Suprapubic skin (tissue), 4 donors: ENCODE results near the gene CLDN18. TPM values are rescaled to one million over a fixed set of nuclear protein-coding genes. Genes with fewer than 3 reads are reported as not detected.
A peak's percentile ranks its signal among the peaks of the same experiment; 100 is the strongest.

ENCODE experiments used
- DNase-seq, 2 donors: peaks; one replicate each; pipeline ENCODE4 v3.0.0-alpha.2; 2019; ENCODE audit warnings: low spot score in 2 of 2
- H3K27ac ChIP-seq: fragments of 200-600 bp; sonication (generic); one replicate; pipeline ENCODE4 v1.5.1; 2019
- H3K27me3 ChIP-seq: fragments of 200-600 bp; sonication (generic); one replicate; pipeline ENCODE4 v1.5.1; 2019
- H3K36me3 ChIP-seq: fragments of 200-600 bp; sonication (generic); one replicate; pipeline ENCODE4 v1.5.1; 2019
- H3K4me1 ChIP-seq: fragments of 200-600 bp; sonication (generic); one replicate; pipeline ENCODE4 v1.5.1; 2019
- H3K4me3 ChIP-seq: fragments of 200-600 bp; sonication (generic); one replicate; pipeline ENCODE4 v1.5.1; 2019; ENCODE audit warnings: mild to moderate bottlenecking
- H3K9me3 ChIP-seq: fragments of 200-600 bp; sonication (generic); one replicate; pipeline ENCODE4 v1.5.1; 2019
- EP300 ChIP-seq: sonication (generic); formaldehyde crosslinking; IDR thresholded peaks from one replicate; pipeline ENCODE4 v1.6.1; 2017; ENCODE audit warnings: antibody characterized with exemption
- POLR2A ChIP-seq, 2 donors: fragments of 450-650 bp; IDR thresholded peaks; one replicate each; pipeline ENCODE4 v1.6.1; 2017; ENCODE audit warnings: antibody characterized with exemption in 2 of 2, mild to moderate bottlenecking in 2 of 2, moderate library complexity in 2 of 2
- POLR2AphosphoS5 ChIP-seq, 3 donors: sonication (generic); formaldehyde crosslinking; IDR thresholded peaks; one replicate each; pipeline ENCODE4 v1.6.1; 2017; ENCODE audit warnings: antibody characterized with exemption in 3 of 3
- WGBS: methylation state at CpG from one replicate; pipeline ENCODE4 v1.1.5; 2018; 5-methylcytosine and 5-hydroxymethylcytosine counted together
- total RNA-seq, 4 donors: library from RNA; depleted of rRNA; stranded (reverse); fragments of >200 nt; gene quantifications; one replicate each; pipeline ENCODE4 v1.1.0, GENCODE V29; 2016
- TF ChIP-seq, protein P1 (sequence below), 2 donors: fragments of 200-600 bp in 1 of 2; fragments of 450-650 bp in 1 of 2; sonication (generic) in 1 of 2; IDR thresholded peaks; one replicate each; pipeline ENCODE4 v1.5.1; 2016 to 2019; ENCODE audit warnings: antibody characterized with exemption in 2 of 2, mild to moderate bottlenecking in 1 of 2, moderate library complexity in 1 of 2

The CLDN18 gene
- total RNA-seq, 4 donors from 2014 or later: not detected

DNA sequence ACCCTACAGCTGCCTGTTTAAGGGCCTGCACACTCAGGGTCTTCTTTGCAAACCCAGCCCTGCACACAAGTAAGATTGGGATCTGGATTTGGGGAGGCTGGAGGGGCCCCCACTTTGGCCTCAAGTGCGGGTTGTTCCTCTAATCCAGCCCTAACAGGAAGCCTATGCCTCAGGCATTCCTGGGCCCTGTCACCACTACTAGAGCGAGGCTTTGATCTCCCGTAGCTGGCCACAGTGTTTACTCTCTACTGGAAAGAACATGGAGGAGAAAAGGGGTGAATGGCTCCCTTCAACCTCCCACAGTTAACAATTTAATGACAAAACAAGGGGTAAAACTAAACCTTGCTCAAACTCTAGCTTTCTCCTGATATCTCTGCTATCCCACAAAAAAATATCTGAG is 57.0 kb downstream of the CLDN18 start:
- Histone ChIP-seq H3K4me3 (no peak overlapping the region), H3K9me3 (no peaks in the 10 kb centered on the region), H3K36me3 (peaks cover 68% of the 10 kb centered on the region), H3K4me1 (no peaks in the 10 kb centered on the region), H3K27me3 (no peaks in the 10 kb centered on the region), H3K27ac (no peak overlapping the region)
- TF ChIP-seq, protein P1, sequence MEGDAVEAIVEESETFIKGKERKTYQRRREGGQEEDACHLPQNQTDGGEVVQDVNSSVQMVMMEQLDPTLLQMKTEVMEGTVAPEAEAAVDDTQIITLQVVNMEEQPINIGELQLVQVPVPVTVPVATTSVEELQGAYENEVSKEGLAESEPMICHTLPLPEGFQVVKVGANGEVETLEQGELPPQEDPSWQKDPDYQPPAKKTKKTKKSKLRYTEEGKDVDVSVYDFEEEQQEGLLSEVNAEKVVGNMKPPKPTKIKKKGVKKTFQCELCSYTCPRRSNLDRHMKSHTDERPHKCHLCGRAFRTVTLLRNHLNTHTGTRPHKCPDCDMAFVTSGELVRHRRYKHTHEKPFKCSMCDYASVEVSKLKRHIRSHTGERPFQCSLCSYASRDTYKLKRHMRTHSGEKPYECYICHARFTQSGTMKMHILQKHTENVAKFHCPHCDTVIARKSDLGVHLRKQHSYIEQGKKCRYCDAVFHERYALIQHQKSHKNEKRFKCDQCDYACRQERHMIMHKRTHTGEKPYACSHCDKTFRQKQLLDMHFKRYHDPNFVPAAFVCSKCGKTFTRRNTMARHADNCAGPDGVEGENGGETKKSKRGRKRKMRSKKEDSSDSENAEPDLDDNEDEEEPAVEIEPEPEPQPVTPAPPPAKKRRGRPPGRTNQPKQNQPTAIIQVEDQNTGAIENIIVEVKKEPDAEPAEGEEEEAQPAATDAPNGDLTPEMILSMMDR (IDR thresholded peaks at IDR 0.05): no peak
- no peak for TF ChIP-seq EP300
- TF ChIP-seq POLR2AphosphoS5 (IDR thresholded peaks at IDR 0.05): no peak
- no peak for TF ChIP-seq POLR2A (IDR thresholded peaks at IDR 0.05)
- 82% methylated on average over 3 of the region's 3 CpGs for WGBS
- DNase-seq: no peak

- no peak for DNase-seq
- Histone ChIP-seq H3K4me3 (no peak overlapping the region), H3K27me3 (no peaks in the 10 kb centered on the region), H3K36me3 (peaks cover 57% of the 10 kb centered on the region), H3K4me1 (no peaks in the 10 kb centered on the region), H3K27ac (no peak overlapping the region), H3K9me3 (no peaks in the 10 kb centered on the region)
- WGBS: 86% methylated on average over 7 of the region's 8 CpGs
- TF ChIP-seq EP300: no peak
- TF ChIP-seq, protein P1 (IDR thresholded peaks at IDR 0.05): no peak
- no peak for TF ChIP-seq POLR2AphosphoS5 (IDR thresholded peaks at IDR 0.05)
- no peak for TF ChIP-seq POLR2A (IDR thresholded peaks at IDR 0.05)
Observed at GRCh38 chr3:138068046-138068445, 58.1 kb downstream of the CLDN18 start.

DNA sequence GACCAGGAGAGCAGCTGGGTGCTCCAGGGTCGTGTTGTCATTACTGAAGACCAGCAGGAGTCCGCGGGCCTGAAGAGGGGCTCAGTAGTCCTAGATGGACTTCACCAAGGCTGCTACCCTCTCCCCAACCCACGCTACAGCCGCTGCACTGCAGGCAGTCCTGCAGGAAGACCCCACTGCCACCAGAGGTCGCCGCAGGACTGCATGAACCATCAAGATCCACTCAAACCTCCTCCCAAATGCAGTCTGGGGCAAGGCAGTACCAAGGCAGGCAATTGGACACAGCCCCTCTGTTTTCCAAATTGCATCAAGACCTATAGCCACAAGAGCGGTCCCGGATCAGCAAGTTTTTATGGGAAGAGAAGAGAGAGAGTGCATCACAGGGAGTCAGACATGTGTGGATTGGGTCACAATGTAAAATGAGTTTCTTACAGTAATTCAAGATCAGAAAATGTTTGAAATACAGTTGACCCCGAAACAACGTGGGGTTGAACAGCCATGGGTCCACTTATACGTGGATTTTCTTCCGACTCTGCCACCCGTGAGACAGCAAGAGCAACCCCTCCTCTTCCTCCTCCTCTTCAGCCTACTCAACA is 58.7 kb downstream of the CLDN18 start:
- Histone ChIP-seq H3K4me3 (no peak overlapping the region), H3K27ac (no peak overlapping the region), H3K27me3 (no peaks in the 10 kb centered on the region), H3K9me3 (no peaks in the 10 kb centered on the region), H3K4me1 (no peaks in the 10 kb centered on the region), H3K36me3 (peaks cover 51% of the 10 kb centered on the region)
- peak in 1 of 2 donors; percentile 84 for DNase-seq
- 60% methylated on average over 7 of the region's 14 CpGs for WGBS
- TF ChIP-seq EP300: no peak
- TF ChIP-seq, protein P1 (IDR thresholded peaks at IDR 0.05): peak; percentile 89 to 96

- Histone ChIP-seq H3K27ac (no peak overlapping the region), H3K9me3 (no peaks in the 10 kb centered on the region), H3K4me3 (no peak overlapping the region), H3K4me1 (no peaks in the 10 kb centered on the region), H3K36me3 (peaks cover 39% of the 10 kb centered on the region), H3K27me3 (no peaks in the 10 kb centered on the region)
- 66% methylated on average over 4 of the region's 4 CpGs for WGBS
- DNase-seq: no peak
- TF ChIP-seq, protein P1 (IDR thresholded peaks at IDR 0.05): no peak
- no peak for TF ChIP-seq POLR2A (IDR thresholded peaks at IDR 0.05)
- no peak for TF ChIP-seq POLR2AphosphoS5 (IDR thresholded peaks at IDR 0.05)
- TF ChIP-seq EP300: no peak
Observed at GRCh38 chr3:138070006-138070405, 60.0 kb downstream of the CLDN18 start.

DNA sequence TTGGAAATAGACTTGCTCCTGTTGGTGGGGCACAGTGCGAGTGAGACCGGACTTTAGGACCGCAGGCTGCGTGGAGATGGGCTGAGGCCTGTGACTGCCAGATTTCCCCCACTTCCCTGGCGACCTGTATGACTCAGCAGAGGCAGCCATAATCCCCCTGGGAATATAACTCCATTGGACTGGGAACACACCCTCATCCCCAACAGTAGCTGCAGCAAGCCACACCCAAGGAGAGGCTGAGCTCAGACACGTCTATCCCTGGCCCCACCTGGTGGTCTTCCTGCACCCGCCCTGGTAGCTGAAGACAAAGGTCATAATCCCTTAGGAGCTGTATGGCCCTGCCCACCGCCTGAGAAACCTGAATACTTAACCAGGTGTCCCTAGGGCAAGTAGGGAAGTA is 62.8 kb downstream of the CLDN18 start:
- Histone ChIP-seq H3K4me1 (no peaks in the 10 kb centered on the region), H3K27me3 (no peaks in the 10 kb centered on the region), H3K27ac (no peak overlapping the region), H3K4me3 (no peak overlapping the region), H3K9me3 (no peaks in the 10 kb centered on the region), H3K36me3 (peaks cover 35% of the 10 kb centered on the region)
- 94% methylated on average over 5 of the region's 8 CpGs for WGBS
- TF ChIP-seq EP300: no peak
- TF ChIP-seq POLR2AphosphoS5 (IDR thresholded peaks at IDR 0.05): no peak
- TF ChIP-seq POLR2A (IDR thresholded peaks at IDR 0.05): no peak
- TF ChIP-seq, protein P1 (IDR thresholded peaks at IDR 0.05): no peak
- no peak for DNase-seq
